ENCODE results near the gene CACNA1S.

GRCh38 chr1:201113451-201114244 lies 1.4 kb upstream of the CACNA1S start:
- TF ChIP-seq POLR2A (IDR thresholded peaks at IDR 0.05; ENCODE audit: control extremely low read depth in 1 of 2, low read depth in 2 of 2, low read length in 2 of 2): no peak
- TF ChIP-seq CHD2 (IDR thresholded peaks at IDR 0.05; ENCODE audit: low read length): no peak
- TF ChIP-seq, protein P1, sequence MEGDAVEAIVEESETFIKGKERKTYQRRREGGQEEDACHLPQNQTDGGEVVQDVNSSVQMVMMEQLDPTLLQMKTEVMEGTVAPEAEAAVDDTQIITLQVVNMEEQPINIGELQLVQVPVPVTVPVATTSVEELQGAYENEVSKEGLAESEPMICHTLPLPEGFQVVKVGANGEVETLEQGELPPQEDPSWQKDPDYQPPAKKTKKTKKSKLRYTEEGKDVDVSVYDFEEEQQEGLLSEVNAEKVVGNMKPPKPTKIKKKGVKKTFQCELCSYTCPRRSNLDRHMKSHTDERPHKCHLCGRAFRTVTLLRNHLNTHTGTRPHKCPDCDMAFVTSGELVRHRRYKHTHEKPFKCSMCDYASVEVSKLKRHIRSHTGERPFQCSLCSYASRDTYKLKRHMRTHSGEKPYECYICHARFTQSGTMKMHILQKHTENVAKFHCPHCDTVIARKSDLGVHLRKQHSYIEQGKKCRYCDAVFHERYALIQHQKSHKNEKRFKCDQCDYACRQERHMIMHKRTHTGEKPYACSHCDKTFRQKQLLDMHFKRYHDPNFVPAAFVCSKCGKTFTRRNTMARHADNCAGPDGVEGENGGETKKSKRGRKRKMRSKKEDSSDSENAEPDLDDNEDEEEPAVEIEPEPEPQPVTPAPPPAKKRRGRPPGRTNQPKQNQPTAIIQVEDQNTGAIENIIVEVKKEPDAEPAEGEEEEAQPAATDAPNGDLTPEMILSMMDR (IDR thresholded peaks at IDR 0.05; ENCODE audit: control extremely low read depth in 1 of 3, insufficient read depth in 1 of 3, low read depth in 1 of 3, low read length in 3 of 3): no peak
- no peak for TF ChIP-seq BRCA1 (IDR thresholded peaks at IDR 0.05; ENCODE audit: low read depth, low read length)
- TF ChIP-seq SP2 (IDR thresholded peaks at IDR 0.05; ENCODE audit: low read length): no peak

Measured in H1 (cell line).